Neural progenitor cell (in vitro differentiated cells): ENCODE results near the gene ENPEP. TPM values are rescaled to one million over a fixed set of nuclear protein-coding genes. Genes with fewer than 3 reads are reported as not detected.

Experiments used
- DNase-seq: peaks from one replicate; pipeline ENCODE4 v3.0.0-alpha.2; 2016; ENCODE audit warnings: low spot score
- H2AFZ ChIP-seq: fragments of 200-600 bp; sonication (generic); replicated peaks from 2 replicates; pipeline ENCODE4 v1.6.1; 2016; ENCODE audit warnings: antibody characterized with exemption
- H3F3A ChIP-seq: fragments of 200-600 bp; sonication (generic); 2 replicates; pipeline ENCODE4 v1.6.1; 2016; ENCODE audit warnings: antibody characterized with exemption, low read depth
- H3K27ac ChIP-seq: fragments of 200-600 bp; sonication (generic); 2 replicates; pipeline ENCODE4 v1.5.1; 2016; ENCODE audit warnings: mild to moderate bottlenecking
- H3K27me3 ChIP-seq: fragments of 200-600 bp; sonication (generic); 2 replicates; pipeline ENCODE4 v1.6.1; 2016; ENCODE audit warnings: mild to moderate bottlenecking, moderate library complexity
- H3K36me3 ChIP-seq: fragments of 200-600 bp; sonication (generic); 2 replicates; pipeline ENCODE4 v1.5.1; 2016
- H3K4me1 ChIP-seq: fragments of 200-600 bp; sonication (generic); 2 replicates; pipeline ENCODE4 v1.6.1; 2016; ENCODE audit warnings: mixed run types
- H3K4me2 ChIP-seq: fragments of 200-600 bp; sonication (generic); 2 replicates; pipeline ENCODE4 v1.6.1; 2016
- H3K4me3 ChIP-seq: fragments of 200-600 bp; sonication (generic); 2 replicates; pipeline ENCODE4 v1.5.1; 2016
- H3K79me2 ChIP-seq: fragments of 200-600 bp; sonication (generic); 2 replicates; pipeline ENCODE4 v1.6.1; 2016; ENCODE audit warnings: low read depth
- H3K9ac ChIP-seq: fragments of 200-600 bp; sonication (generic); 2 replicates; pipeline ENCODE4 v1.6.1; 2016
- H3K9me3 ChIP-seq: fragments of 200-600 bp; sonication (generic); 2 replicates; pipeline ENCODE4 v1.5.1; 2016; ENCODE audit warnings: low read depth
- H4K20me1 ChIP-seq: fragments of 200-600 bp; sonication (generic); 2 replicates; pipeline ENCODE4 v1.6.1; 2016; ENCODE audit warnings: low read depth
- H3K27ac Mint-ChIP-seq: 3 replicates; pipeline ENCODE4 v1.8.0; 2021; ENCODE audit warnings: mixed read lengths
- H3K27me3 Mint-ChIP-seq: 2 replicates; pipeline ENCODE4 v1.8.0; 2022; ENCODE audit warnings: low read depth, mild to moderate bottlenecking, inconsistent platforms, moderate library complexity, mixed read lengths; ENCODE audit not compliant: insufficient read depth
- H3K36me3 Mint-ChIP-seq: 3 replicates; pipeline ENCODE4 v1.8.0; 2021; ENCODE audit warnings: mixed read lengths
- H3K4me1 Mint-ChIP-seq: 3 replicates; pipeline ENCODE4 v1.8.0; 2021; ENCODE audit warnings: mixed read lengths
- H3K4me3 Mint-ChIP-seq: 3 replicates; pipeline ENCODE4 v1.8.0; 2021; ENCODE audit warnings: mild to moderate bottlenecking, moderate library complexity, mixed read lengths
- H3K9me3 Mint-ChIP-seq: 3 replicates; pipeline ENCODE4 v1.8.0; 2020; ENCODE audit warnings: mixed read lengths
- EZH2 ChIP-seq: fragments of 200-600 bp; sonication (generic); IDR thresholded peaks from 2 replicates; pipeline ENCODE4 v1.6.1; 2017; ENCODE audit warnings: antibody characterized with exemption, mild to moderate bottlenecking, moderate library complexity
- EZH2phosphoT487 ChIP-seq: fragments of 200-600 bp; sonication (generic); IDR thresholded peaks from 2 replicates; pipeline ENCODE4 v1.6.1; 2017; ENCODE audit warnings: antibody characterized with exemption
- total RNA-seq: library from RNA; depleted of rRNA; stranded (reverse); fragments of >200 nt; gene quantifications from 2 replicates; pipeline ENCODE4 v1.2.3, GENCODE V29; 2015; ENCODE audit warnings: low replicate concordance
- TF ChIP-seq, protein P1 (sequence below): fragments of 200-600 bp; sonication (generic); IDR thresholded peaks from 2 replicates; pipeline ENCODE4 v1.5.1; 2017; ENCODE audit warnings: antibody characterized with exemption, mild to moderate bottlenecking

Gene ENPEP
- total RNA-seq, 1 donor from 2014 or later = 1.5 TPM

DNA sequence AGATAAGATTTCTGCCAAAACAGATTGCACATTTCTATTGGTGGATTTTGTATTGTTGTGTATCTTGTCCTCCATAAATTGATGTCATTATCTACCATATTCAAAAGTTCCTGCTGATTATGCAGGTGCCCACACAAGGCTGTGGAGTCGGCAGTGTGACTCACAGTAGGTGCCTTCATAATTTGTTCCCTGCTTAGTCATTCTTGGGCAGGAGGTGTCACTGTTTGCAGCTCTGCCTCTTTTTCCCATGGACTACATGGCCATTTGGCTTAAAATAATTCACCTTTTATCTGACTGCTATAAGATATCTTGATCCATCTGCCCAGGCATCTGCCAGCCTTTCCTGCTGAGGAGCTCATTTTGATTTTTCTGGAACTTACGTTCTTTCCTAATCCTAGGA is 33.6 kb upstream of the ENPEP start:
- no peaks in the 10 kb centered on the region for H3K36me3 Mint-ChIP-seq
- no peaks in the 10 kb centered on the region for H3F3A ChIP-seq
- H3K27me3 Mint-ChIP-seq = peaks cover under 1% of the 10 kb centered on the region

DNA sequence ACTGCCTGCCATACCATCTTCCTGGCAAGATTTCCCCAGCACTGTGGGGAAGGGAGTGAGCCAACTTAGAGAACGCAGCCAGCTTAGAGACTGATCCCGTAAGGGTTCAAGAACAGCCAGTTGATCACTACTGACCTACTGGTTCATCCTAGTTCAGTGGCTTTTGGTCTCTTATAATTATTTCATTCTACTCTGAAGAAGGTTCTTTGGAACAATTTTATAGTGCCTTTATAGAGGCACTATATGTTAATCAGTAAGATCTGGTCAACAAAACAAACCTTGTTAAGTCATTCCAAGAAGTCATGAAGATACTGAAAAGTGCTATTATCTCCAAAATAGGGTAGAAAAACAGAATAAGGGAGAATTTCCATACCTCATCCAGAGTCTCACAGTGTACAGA is 33.2 kb upstream of the ENPEP start:
- H3K36me3 Mint-ChIP-seq = no peaks in the 10 kb centered on the region

More for the DNA sequence above, 33.6 kb upstream of the ENPEP start:
- no peaks in the 10 kb centered on the region for H3K9me3 Mint-ChIP-seq
- no peaks in the 10 kb centered on the region for H3K4me1 ChIP-seq
- no peaks in the 10 kb centered on the region for H3K36me3 ChIP-seq
- no peaks in the 10 kb centered on the region for H3K79me2 ChIP-seq
- H3K27ac ChIP-seq = no peak overlapping the region
- no peak for DNase-seq
- H3K9me3 ChIP-seq = no peaks in the 10 kb centered on the region
- H3K27me3 ChIP-seq = no peaks in the 10 kb centered on the region
- no peaks in the 10 kb centered on the region for H3K4me1 Mint-ChIP-seq
- H3K4me2 ChIP-seq = no peak overlapping the region
- no peak overlapping the region for H3K4me3 Mint-ChIP-seq
- H4K20me1 ChIP-seq = no peaks in the 10 kb centered on the region
- H2AFZ ChIP-seq = no peak overlapping the region
- H3K27ac Mint-ChIP-seq = no peak overlapping the region
- no peak overlapping the region for H3K9ac ChIP-seq
- TF ChIP-seq EZH2phosphoT487 (no peak), EZH2 (no peak)
- TF ChIP-seq, protein P1, sequence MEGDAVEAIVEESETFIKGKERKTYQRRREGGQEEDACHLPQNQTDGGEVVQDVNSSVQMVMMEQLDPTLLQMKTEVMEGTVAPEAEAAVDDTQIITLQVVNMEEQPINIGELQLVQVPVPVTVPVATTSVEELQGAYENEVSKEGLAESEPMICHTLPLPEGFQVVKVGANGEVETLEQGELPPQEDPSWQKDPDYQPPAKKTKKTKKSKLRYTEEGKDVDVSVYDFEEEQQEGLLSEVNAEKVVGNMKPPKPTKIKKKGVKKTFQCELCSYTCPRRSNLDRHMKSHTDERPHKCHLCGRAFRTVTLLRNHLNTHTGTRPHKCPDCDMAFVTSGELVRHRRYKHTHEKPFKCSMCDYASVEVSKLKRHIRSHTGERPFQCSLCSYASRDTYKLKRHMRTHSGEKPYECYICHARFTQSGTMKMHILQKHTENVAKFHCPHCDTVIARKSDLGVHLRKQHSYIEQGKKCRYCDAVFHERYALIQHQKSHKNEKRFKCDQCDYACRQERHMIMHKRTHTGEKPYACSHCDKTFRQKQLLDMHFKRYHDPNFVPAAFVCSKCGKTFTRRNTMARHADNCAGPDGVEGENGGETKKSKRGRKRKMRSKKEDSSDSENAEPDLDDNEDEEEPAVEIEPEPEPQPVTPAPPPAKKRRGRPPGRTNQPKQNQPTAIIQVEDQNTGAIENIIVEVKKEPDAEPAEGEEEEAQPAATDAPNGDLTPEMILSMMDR = no peak
- H3K4me3 ChIP-seq = no peak overlapping the region

DNA sequence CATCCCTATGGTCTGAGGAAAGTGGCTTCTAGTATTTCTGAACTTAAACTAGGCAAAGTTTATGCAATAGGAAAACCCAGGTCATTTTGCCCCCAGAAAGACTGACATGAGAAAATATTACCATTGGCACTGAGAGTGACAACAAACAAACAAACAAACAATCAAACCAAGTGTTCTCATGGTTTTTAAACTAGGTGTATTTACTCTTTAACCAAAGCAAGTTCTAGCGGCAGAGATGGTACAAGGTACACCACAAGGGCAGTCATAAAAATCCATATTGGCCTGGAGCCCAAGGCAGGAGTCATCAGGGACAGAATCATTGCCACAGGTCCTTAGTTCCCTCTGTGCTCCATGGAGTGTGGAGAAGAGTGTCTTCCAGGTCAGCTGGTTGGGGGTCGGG is 26.0 kb upstream of the ENPEP start:
- Histone ChIP-seq H3F3A (no peaks in the 10 kb centered on the region), H3K4me1 (no peaks in the 10 kb centered on the region), H3K27me3 (no peaks in the 10 kb centered on the region), H4K20me1 (no peaks in the 10 kb centered on the region), H3K27ac (no peak overlapping the region), H3K4me2 (no peak overlapping the region), H2AFZ (no peak overlapping the region), H3K4me3 (no peak overlapping the region), H3K9ac (no peak overlapping the region), H3K79me2 (no peaks in the 10 kb centered on the region), H3K36me3 (no peaks in the 10 kb centered on the region), H3K9me3 (no peaks in the 10 kb centered on the region)
- TF ChIP-seq EZH2phosphoT487 (no peak), EZH2 (no peak)
- TF ChIP-seq, protein P1 = no peak
- H3K4me1 Mint-ChIP-seq = no peaks in the 10 kb centered on the region
- H3K27me3 Mint-ChIP-seq = no peaks in the 10 kb centered on the region
- no peaks in the 10 kb centered on the region for H3K36me3 Mint-ChIP-seq
- H3K9me3 Mint-ChIP-seq = no peaks in the 10 kb centered on the region
- no peak overlapping the region for H3K4me3 Mint-ChIP-seq
- DNase-seq = no peak
- no peak overlapping the region for H3K27ac Mint-ChIP-seq

More for the DNA sequence above, 33.2 kb upstream of the ENPEP start:
- H3K4me3 ChIP-seq = no peak overlapping the region
- H3K9me3 ChIP-seq = no peaks in the 10 kb centered on the region
- no peaks in the 10 kb centered on the region for H3K79me2 ChIP-seq
- H3K4me1 ChIP-seq = no peaks in the 10 kb centered on the region
- H3K27me3 ChIP-seq = no peaks in the 10 kb centered on the region
- no peak for TF ChIP-seq EZH2phosphoT487
- TF ChIP-seq, protein P1 = no peak
- TF ChIP-seq EZH2 = no peak
- Mint-ChIP-seq H3K9me3 (no peaks in the 10 kb centered on the region), H3K4me3 (no peak overlapping the region), H3K4me1 (no peaks in the 10 kb centered on the region), H3K27ac (no peak overlapping the region), H3K27me3 (no peaks in the 10 kb centered on the region)
- no peak overlapping the region for H3K9ac ChIP-seq
- no peaks in the 10 kb centered on the region for H4K20me1 ChIP-seq
- no peak overlapping the region for H2AFZ ChIP-seq
- H3K36me3 ChIP-seq = no peaks in the 10 kb centered on the region
- H3F3A ChIP-seq = no peaks in the 10 kb centered on the region
- H3K4me2 ChIP-seq = no peak overlapping the region
- no peak overlapping the region for H3K27ac ChIP-seq
- DNase-seq = no peak
